T1000 (cell line): ENCODE results near the gene FAM78A.
"Not testable (repeated sequence)": the region's sequence is repeated elsewhere in the genome, so short reads cannot be mapped to it uniquely, and the experiment has no call there.

Experiments used
- DNase-seq: peaks from one replicate; lab custom pipeline; 2025; ENCODE audit warnings: mixed read lengths; lab: John Stamatoyannopoulos, UW

The FAM78A gene

GRCh38 chr9:131263033-131263343 lies 13.3 kb downstream of the FAM78A start:
- not testable (repeated sequence) for DNase-seq

- no peak for DNase-seq
Observed at GRCh38 chr9:131262327-131263032, 13.8 kb downstream of the FAM78A start.

- no peak for DNase-seq
Observed at GRCh38 chr9:131260751-131261452, 15.4 kb downstream of the FAM78A start.

- DNase-seq: no peak
Observed at GRCh38 chr9:131259916-131260597, 16.3 kb downstream of the FAM78A start.

- no peak for DNase-seq
Observed at GRCh38 chr9:131259432-131259898, 16.8 kb downstream of the FAM78A start.

GRCh38 chr9:131258698-131259431 lies 17.4 kb downstream of the FAM78A start:
- no peak for DNase-seq

GRCh38 chr9:131258186-131258585 lies 18.1 kb downstream of the FAM78A start:
- DNase-seq: no peak

GRCh38 chr9:131257266-131258025 lies 18.9 kb downstream of the FAM78A start:
- no peak for DNase-seq

- no peak for DNase-seq
Observed at GRCh38 chr9:131255676-131256197, 20.6 kb downstream of the FAM78A start.

- no peak for DNase-seq
Observed at GRCh38 chr9:131254626-131255025, 21.7 kb downstream of the FAM78A start.

GRCh38 chr9:131253891-131254491 lies 22.3 kb downstream of the FAM78A start:
- DNase-seq: no peak

- DNase-seq: no peak
Observed at GRCh38 chr9:131252120-131252519, 24.2 kb downstream of the FAM78A start.

GRCh38 chr9:131246618-131247017 lies 29.7 kb downstream of the FAM78A start:
- no peak for DNase-seq

- DNase-seq: not testable (repeated sequence)
Observed at GRCh38 chr9:131244331-131244730, 32.0 kb downstream of the FAM78A start.

GRCh38 chr9:131240047-131240921 lies 36.0 kb downstream of the FAM78A start:
- no peak for DNase-seq

- no peak for DNase-seq
Observed at GRCh38 chr9:131239161-131239975, 36.9 kb downstream of the FAM78A start.

- DNase-seq: no peak
Observed at GRCh38 chr9:131238402-131239021, 37.8 kb downstream of the FAM78A start.

GRCh38 chr9:131237931-131238401 lies 38.3 kb downstream of the FAM78A start:
- no peak for DNase-seq
